ENCODE measurements around the gene IQGAP2. TPM values are rescaled to one million over a fixed set of nuclear protein-coding genes. Genes with fewer than 3 reads are reported as not detected.
"Not testable (repeated sequence)": the region's sequence is repeated elsewhere in the genome, so short reads cannot be mapped to it uniquely, and the experiment has no call there.

Gene IQGAP2
- total RNA-seq, 2 experiments from 2014 or later: 62.7 to 74.9 TPM

DNA sequence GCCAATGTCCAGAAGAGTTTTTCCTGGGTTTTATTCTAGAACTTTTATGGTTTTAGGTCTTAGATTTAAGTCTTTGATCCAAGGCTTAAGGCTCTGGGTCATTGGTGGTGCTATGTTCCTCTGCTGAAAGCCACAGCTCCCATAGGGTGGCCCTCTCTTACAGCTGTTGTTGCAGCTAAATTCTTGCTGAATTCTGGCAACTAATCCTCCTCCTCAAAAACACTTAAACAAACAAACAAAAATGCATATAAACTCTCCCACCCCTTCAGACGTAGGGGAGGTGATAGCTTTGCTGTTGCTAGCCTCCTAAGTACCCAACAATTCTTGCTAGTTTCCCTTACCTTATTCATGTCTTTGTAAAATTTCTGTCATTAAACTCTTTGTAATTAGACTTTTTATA, 30.2 kb downstream of the IQGAP2 start:
- peaks cover 6% of the 10 kb centered on the region for H3K4me1 Mint-ChIP-seq
- DNase-seq: no peak
- H3K9me3 Mint-ChIP-seq: peaks cover 12% of the 10 kb centered on the region
- H3K27ac Mint-ChIP-seq: no peak overlapping the region
- ATAC-seq (ENCODE audit: low read depth): no peak
- no peak overlapping the region for H3K4me3 Mint-ChIP-seq
- H3K36me3 Mint-ChIP-seq: peaks cover 28% of the 10 kb centered on the region
- POLR2A ChIA-PET: interaction anchor here (0.6 kb wide), 1 partner anchor 30 kb away, joined by 3 read pairs; the partner anchor contains the start of gene IQGAP2
- H3K27me3 Mint-ChIP-seq: no peaks in the 10 kb centered on the region

DNA sequence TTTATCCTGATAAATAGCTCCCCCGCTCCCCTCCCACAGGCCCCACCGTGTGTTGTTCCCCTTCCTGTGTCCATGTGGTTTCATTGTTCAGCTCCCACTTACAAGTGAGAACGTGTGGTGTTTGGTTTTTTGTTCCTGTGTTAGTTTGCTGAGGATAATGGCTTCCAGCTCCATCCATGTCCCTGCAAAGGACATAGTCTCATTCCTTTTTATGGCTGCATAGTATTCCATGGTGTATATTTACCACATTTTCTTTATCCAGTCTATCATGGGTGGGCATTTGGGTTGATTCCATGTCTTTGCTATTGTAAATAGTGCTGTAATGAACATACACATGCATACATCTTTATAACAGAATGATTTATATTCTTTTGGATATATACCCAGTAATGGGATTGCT, 34.4 kb downstream of the IQGAP2 start:
- H3K27me3 Mint-ChIP-seq; POLR2A ChIA-PET; H3K4me3 Mint-ChIP-seq; H3K27ac Mint-ChIP-seq; DNase-seq; ATAC-seq (ENCODE audit: low read depth); H3K4me1 Mint-ChIP-seq: not testable (repeated sequence)
- Mint-ChIP-seq H3K36me3 (peaks cover 48% of the 10 kb centered on the region), H3K9me3 (peaks cover 21% of the 10 kb centered on the region)

DNA sequence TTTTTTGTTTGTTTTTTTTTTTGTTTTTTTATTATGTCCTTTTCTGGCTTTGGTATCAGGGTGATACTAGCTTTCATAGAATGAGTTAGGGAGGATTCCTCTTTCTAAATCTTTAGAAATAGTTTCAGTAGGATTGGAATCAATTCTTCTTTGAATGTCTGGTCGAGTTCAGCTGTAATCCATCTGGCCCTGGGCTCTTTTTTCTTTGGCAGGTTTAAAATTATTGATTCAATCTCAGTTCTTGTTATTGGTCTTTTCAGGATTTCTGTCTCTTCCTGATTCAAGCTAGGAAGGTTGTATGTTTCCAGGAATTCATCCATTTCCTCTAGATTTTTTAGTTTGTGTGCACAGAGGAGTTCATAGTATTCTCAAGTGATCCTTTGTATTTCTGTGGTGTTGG, 34.9 kb downstream of the IQGAP2 start:
- Mint-ChIP-seq H3K9me3 (peaks cover 21% of the 10 kb centered on the region), H3K36me3 (peaks cover 47% of the 10 kb centered on the region), H3K27me3 (no peaks in the 10 kb centered on the region), H3K4me3 (no peak overlapping the region), H3K4me1 (peaks cover 4% of the 10 kb centered on the region), H3K27ac (no peak overlapping the region)
- DNase-seq (no peak), ATAC-seq (ENCODE audit: low read depth) (no peak)
- POLR2A ChIA-PET: no interaction called here

DNA sequence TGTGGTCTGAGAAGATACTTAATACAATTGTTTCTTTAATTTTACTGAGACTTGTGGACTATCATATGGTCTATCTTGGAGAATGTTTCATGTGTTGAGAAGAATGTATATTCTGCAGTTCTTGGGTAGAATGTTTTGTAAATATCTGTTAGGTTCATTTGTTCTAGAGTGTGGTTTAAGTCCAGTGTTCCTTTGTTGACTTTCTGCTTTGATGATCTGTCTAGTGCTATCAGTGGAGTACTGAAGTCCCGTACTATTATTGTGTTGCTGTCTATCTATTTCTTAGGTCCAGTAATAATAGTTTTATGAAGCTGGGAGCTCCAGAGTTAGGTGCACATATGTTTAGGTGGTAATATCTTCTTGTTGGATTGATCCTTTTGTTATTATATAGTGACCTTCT, 36.1 kb downstream of the IQGAP2 start:
- no peaks in the 10 kb centered on the region for H3K27me3 Mint-ChIP-seq
- ATAC-seq (ENCODE audit: low read depth) (no peak), DNase-seq (no peak)
- no peak overlapping the region for H3K27ac Mint-ChIP-seq
- H3K4me1 Mint-ChIP-seq: peaks cover 4% of the 10 kb centered on the region
- POLR2A ChIA-PET: no interaction called here
- H3K9me3 Mint-ChIP-seq: peaks cover 21% of the 10 kb centered on the region
- H3K36me3 Mint-ChIP-seq: peaks cover 43% of the 10 kb centered on the region
- H3K4me3 Mint-ChIP-seq: no peak overlapping the region

DNA sequence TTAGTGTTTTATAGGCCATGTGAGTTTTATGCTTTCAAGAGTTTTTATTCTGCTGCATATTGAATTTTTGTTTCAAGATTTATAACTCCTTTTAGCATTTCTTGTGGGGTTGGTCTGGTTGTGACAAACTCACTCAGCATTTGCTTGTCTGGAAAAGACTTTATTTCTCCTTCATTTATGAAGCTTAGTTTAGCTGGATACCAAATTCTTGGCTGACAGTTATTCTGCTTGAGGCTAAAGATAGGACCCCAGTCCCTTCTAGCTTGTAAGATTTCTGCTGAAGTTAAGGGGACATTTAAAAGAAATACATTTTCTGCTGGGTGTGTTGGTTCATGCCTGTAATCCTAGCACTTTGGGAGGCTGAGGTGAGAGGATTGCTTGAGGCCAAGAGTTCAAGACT, 36.8 kb downstream of the IQGAP2 start:
- Mint-ChIP-seq H3K27ac (no peak overlapping the region), H3K36me3 (peaks cover 44% of the 10 kb centered on the region), H3K27me3 (no peaks in the 10 kb centered on the region), H3K4me3 (no peak overlapping the region), H3K9me3 (peaks cover 21% of the 10 kb centered on the region), H3K4me1 (peaks cover 4% of the 10 kb centered on the region)
- ATAC-seq (ENCODE audit: low read depth): no peak
- POLR2A ChIA-PET: no interaction called here
- no peak for DNase-seq

DNA sequence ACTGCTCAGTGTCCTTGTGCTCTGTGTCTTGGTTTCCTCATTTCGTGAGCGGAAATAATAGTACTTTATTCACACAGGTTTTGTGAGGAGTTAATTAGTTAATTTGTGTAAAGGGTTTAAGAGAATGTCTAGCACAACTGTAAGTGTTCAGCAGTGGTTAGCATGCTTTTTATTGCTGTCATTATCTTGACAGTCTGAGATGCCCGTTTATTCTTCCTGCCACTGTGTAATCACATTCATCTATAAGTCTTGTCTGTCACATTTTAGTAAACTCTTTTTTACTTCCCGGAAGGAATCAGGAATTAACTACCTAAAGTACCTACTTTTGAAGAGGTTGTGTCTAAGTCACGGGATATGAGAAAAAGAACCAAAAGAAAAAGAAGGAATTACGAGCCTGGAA, 38.0 kb downstream of the IQGAP2 start:
- H3K4me3 Mint-ChIP-seq: no peak overlapping the region
- peaks cover 39% of the 10 kb centered on the region for H3K36me3 Mint-ChIP-seq
- POLR2A ChIA-PET: no interaction called here
- DNase-seq (no peak), ATAC-seq (ENCODE audit: low read depth) (no peak)
- H3K4me1 Mint-ChIP-seq: peaks cover 2% of the 10 kb centered on the region
- no peak overlapping the region for H3K27ac Mint-ChIP-seq
- no peaks in the 10 kb centered on the region for H3K27me3 Mint-ChIP-seq
- peaks cover 13% of the 10 kb centered on the region for H3K9me3 Mint-ChIP-seq

DNA sequence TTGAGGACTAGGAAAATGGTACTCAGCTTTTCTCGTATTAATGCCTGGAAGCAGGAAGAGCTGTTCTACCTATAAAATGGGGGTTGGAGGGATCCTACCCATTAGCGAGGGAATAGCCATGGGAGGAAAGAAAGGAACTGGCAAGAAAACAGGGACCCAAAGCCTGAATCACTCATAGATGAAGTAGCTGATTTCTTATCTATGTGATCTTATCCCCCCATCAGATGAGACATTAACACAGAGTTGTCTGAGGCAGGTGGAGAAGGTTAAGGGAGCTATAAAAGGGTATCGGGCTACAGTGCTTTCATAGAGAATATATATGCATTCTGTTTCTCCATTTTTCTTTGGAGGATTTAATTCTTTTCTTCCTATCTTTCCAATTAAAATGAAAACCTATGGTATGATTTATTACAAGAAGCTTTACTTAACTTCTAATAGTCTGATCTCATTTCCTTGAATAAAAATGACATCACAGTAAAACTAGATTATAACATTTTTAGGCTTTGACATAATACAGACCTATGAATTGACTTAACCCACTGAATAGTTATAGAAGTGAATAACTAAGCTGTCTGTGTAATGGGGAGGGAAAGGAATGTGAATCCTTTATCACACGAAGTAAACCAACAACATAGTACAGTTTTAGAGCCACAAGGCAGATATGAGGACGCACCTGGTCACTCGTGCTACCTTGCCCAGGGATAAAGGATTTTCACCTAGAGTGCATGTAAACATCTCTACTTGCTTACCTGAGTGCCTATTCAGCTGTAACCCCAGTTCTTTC, 39.0 kb downstream of the IQGAP2 start:
- DNase-seq: no peak
- Mint-ChIP-seq H3K4me3 (no peak overlapping the region), H3K36me3 (peaks cover 41% of the 10 kb centered on the region), H3K27me3 (no peaks in the 10 kb centered on the region), H3K4me1 (peaks cover 2% of the 10 kb centered on the region), H3K27ac (no peak overlapping the region), H3K9me3 (peaks cover 12% of the 10 kb centered on the region)
- POLR2A ChIA-PET: no interaction called here
- no peak for ATAC-seq (ENCODE audit: low read depth)

DNA sequence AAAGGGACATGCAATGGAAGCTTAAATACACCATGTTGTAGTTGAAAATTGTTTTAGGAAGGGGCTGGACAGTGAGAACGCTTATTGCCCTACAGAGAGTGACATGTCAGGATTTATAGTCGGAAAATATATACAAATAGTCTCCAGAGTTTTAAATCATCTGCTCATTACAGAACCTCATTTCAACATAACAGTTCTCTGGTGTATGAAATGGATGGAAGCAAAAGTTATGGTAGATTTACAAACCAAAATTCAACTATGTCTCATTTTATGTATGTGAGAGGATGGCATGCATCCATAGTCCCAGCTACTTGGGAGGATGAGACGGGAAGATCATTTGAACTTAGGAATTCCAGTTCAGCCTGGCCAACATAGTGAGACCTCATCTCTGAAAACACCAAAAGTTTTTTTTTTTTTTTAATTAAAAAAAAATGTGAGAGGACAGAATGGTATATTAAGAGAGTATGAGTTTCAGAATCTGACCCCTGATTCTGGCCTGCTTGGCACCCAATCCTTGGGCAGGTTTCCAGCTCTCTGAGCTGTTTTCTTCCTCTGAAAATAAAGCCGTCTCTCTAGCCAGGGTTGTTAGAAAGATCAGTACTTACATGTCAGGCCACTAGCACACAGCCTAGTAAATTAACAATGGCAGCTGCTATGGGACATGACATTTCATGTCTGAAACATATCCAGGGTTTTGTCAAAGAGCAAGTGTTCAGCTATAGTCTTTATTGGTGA, 40.1 kb downstream of the IQGAP2 start:
- POLR2A ChIA-PET: no interaction called here
- no peaks in the 10 kb centered on the region for H3K27me3 Mint-ChIP-seq
- peaks cover 2% of the 10 kb centered on the region for H3K4me1 Mint-ChIP-seq
- H3K4me3 Mint-ChIP-seq: no peak overlapping the region
- ATAC-seq (ENCODE audit: low read depth) (no peak), DNase-seq (no peak)
- peaks cover 9% of the 10 kb centered on the region for H3K9me3 Mint-ChIP-seq
- peaks cover 40% of the 10 kb centered on the region for H3K36me3 Mint-ChIP-seq
- no peak overlapping the region for H3K27ac Mint-ChIP-seq

DNA sequence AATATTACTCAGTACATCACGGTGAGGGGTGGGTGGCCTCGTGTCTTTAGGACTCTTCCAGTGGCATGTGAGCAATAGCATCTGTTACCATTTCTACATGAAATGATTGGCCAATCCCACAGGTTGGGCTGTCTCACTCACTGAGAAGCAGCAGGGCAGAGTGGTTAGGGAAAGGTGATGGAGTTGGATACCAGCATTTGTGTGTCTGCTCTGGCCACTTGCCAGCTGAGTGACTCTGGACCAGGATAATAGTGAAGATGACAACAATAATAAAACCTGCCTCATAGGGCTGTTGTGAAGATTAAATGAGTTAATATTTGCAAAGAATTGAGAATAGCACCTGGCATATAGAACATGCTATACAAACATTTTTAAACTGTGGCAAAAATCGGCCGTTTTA, 42.0 kb downstream of the IQGAP2 start:
- DNase-seq (no peak), ATAC-seq (ENCODE audit: low read depth) (no peak)
- Mint-ChIP-seq H3K36me3 (peaks cover 40% of the 10 kb centered on the region), H3K4me3 (no peak overlapping the region), H3K9me3 (no peaks in the 10 kb centered on the region), H3K27me3 (no peaks in the 10 kb centered on the region), H3K4me1 (peaks cover 6% of the 10 kb centered on the region), H3K27ac (no peak overlapping the region)
- POLR2A ChIA-PET: no interaction called here

DNA sequence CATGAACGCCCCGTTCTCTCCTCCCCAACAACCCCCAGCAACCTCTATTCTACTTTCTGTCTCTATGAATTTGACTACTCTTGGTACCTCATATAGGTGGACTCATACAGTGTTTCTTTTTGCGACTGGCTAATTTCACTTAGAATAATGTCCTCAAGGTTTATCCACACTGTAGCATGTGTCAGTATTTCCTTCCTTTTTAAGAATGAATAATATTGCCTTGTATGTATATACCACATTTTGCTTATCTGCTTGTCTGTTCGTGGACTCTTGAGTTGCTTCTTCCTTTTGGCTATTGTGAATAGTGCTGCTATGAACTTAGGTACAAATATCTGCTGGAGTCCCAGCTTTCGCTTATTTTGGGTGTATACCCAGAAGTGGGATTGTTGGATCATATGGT, 42.7 kb downstream of the IQGAP2 start:
- DNase-seq: no peak
- no peak overlapping the region for H3K4me3 Mint-ChIP-seq
- ATAC-seq (ENCODE audit: low read depth): no peak
- no peak overlapping the region for H3K27ac Mint-ChIP-seq
- POLR2A ChIA-PET: no interaction called here
- H3K4me1 Mint-ChIP-seq: peaks cover 13% of the 10 kb centered on the region
- peaks cover 41% of the 10 kb centered on the region for H3K36me3 Mint-ChIP-seq
- H3K9me3 Mint-ChIP-seq: no peaks in the 10 kb centered on the region
- no peaks in the 10 kb centered on the region for H3K27me3 Mint-ChIP-seq

DNA sequence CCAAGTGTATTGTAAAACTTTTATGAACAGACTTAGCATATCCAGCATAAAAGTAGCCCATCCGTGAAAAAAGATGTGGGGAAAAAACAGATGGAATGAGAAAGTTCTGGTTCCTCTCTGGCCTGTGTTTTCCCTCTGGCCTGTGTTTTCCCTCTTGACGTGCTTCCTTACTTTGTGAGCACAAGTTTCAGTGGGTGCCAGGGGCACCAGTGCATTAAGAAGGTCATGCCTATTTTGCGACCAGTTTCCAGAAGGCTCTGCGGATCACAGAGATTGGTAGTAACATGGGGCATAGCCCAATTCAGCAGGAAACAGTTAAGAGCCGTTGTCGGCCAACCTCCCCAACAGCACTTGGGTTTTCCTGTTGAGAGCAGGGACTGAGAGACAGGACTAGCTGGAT, 43.7 kb downstream of the IQGAP2 start:
- H3K4me3 Mint-ChIP-seq: no peak overlapping the region
- H3K36me3 Mint-ChIP-seq: peaks cover 39% of the 10 kb centered on the region
- no peak overlapping the region for H3K27ac Mint-ChIP-seq

DNA sequence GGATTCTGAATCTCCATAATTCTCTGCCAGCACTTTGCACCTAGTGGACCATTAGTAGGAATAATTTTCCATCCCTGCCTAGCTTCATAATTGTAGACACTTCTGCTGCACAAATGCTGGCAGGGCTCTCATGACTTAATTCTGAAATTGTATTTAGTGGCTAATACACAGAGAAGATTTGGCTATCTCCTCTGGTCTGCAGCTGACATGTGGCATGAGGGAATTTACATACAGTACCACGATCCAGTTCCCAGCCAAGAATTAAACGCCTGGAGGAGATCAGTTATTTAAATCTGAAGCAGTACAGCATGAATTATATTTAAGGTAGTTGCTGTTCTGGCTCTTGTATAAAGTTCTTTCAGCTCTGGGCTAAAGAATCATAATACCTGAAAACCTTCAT, 46.5 kb downstream of the IQGAP2 start:
- Mint-ChIP-seq H3K27ac (no peak overlapping the region), H3K27me3 (no peaks in the 10 kb centered on the region), H3K4me3 (no peak overlapping the region), H3K9me3 (no peaks in the 10 kb centered on the region), H3K36me3 (peaks cover 40% of the 10 kb centered on the region), H3K4me1 (peaks cover 19% of the 10 kb centered on the region)
- DNase-seq: no peak
- ATAC-seq (ENCODE audit: low read depth): no peak
- POLR2A ChIA-PET: no interaction called here

More for the DNA sequence above, 43.7 kb downstream of the IQGAP2 start:
- ATAC-seq (ENCODE audit: low read depth): no peak
- H3K27me3 Mint-ChIP-seq: no peaks in the 10 kb centered on the region
- H3K4me1 Mint-ChIP-seq: peaks cover 19% of the 10 kb centered on the region
- no peak for DNase-seq
- no peaks in the 10 kb centered on the region for H3K9me3 Mint-ChIP-seq
- POLR2A ChIA-PET: no interaction called here

DNA sequence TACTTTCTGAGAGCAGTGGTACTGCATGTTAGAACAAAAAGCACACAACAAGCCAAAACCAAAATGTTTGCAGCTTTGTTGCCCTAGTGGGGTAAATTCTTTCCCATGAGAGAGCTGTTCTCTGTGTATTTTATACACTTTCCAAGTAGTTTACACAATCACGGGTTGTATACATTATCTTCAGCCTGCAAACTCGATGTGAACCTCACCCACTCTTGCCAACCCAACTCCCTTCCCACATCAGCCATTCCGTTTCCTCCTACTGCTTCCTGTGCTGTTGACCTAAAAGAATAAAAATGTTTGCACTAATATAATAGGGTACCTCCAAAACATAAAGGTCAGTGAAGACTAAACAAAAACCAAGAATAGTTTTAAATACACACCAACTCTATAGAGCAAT, 47.0 kb downstream of the IQGAP2 start:
- Mint-ChIP-seq H3K4me1 (peaks cover 19% of the 10 kb centered on the region), H3K27ac (no peak overlapping the region), H3K27me3 (no peaks in the 10 kb centered on the region), H3K36me3 (peaks cover 39% of the 10 kb centered on the region), H3K9me3 (no peaks in the 10 kb centered on the region), H3K4me3 (no peak overlapping the region)
- ATAC-seq (ENCODE audit: low read depth) (no peak), DNase-seq (no peak)
- POLR2A ChIA-PET: interaction anchor here (0.9 kb wide), 1 partner anchor 12 kb away, joined by 3 read pairs; no protein-coding TSS in a partner anchor

All from activated naive CD8-positive, alpha-beta T cell treated with anti-CD3 and anti-CD28 coated beads, Interleukin-2, amount 10 ng/mL, durations not matched to agents 7 days and 5 days (primary cell).